Esophagus squamous epithelium (tissue), 5 donors: ENCODE data around the gene CGB3. TPM values are rescaled to one million over a fixed set of nuclear protein-coding genes. Genes with fewer than 3 reads are reported as not detected.
A peak's percentile ranks its signal among the peaks of the same experiment; 100 is the strongest.

Experiments
- DNase-seq: peaks from one replicate; lab custom pipeline; 2025; lab: John Stamatoyannopoulos, UW
- H3K27ac ChIP-seq, 4 donors: fragments of 200-600 bp; sonication (generic); one replicate each; pipeline ENCODE4 v1.5.1; 2016 to 2019; ENCODE audit warnings: mild to moderate bottlenecking in 1 of 4
- H3K27me3 ChIP-seq, 4 donors: fragments of 200-600 bp; sonication (generic); 1 replicate in 3 of 4; 2 replicates in 1 of 4; pipeline versions ENCODE4 v1.5.1 to v1.6.0; 2017 to 2021; ENCODE audit warnings: antibody characterized with exemption in 1 of 4
- H3K36me3 ChIP-seq, 3 donors: fragments of 200-600 bp; sonication (generic); one replicate each; pipeline ENCODE4 v1.5.1; 2016 to 2019
- H3K4me1 ChIP-seq, 3 donors: fragments of 200-600 bp; sonication (generic); one replicate each; pipeline ENCODE4 v1.5.1; 2017 to 2019
- H3K4me3 ChIP-seq, 4 donors: fragments of 200-600 bp; sonication (generic); 1 replicate in 3 of 4; 2 replicates in 1 of 4; pipeline ENCODE4 v1.5.1; 2016 to 2019; ENCODE audit warnings: mild to moderate bottlenecking in 2 of 4, moderate library complexity in 1 of 4
- H3K9me3 ChIP-seq, 3 donors: fragments of 200-600 bp; sonication (generic); one replicate each; pipeline ENCODE4 v1.5.1; 2016 to 2019
- CTCF ChIP-seq, 6 experiments: fragments of 450-650 bp in 4 of 6; fragments of 200-600 bp in 2 of 6; sonication (generic) in 2 of 6; IDR thresholded peaks; one replicate each; pipeline ENCODE4 v1.5.1; 2016 to 2019; ENCODE audit warnings: antibody characterized with exemption in 6 of 6, mild to moderate bottlenecking in 4 of 6, moderate library complexity in 4 of 6
- POLR2A ChIP-seq, 4 donors: fragments of 450-650 bp; IDR thresholded peaks; one replicate each; pipeline ENCODE4 v1.6.1; 2017; ENCODE audit warnings: antibody characterized with exemption in 4 of 4, mild to moderate bottlenecking in 4 of 4, moderate library complexity in 3 of 4
- WGBS, 2 donors: methylation state at CpG; one replicate each; pipeline ENCODE4 v1.1.5; 2018; 5-methylcytosine and 5-hydroxymethylcytosine counted together
- intact Hi-C: fragments of 100-400 bp; cut with DNase I; formaldehyde crosslinking; loops from one replicate; pipeline ENCODE4 v1.15.0; 2022
- total RNA-seq, 4 donors: library from RNA; depleted of rRNA; stranded (reverse); fragments of >200 nt; gene quantifications; one replicate each; pipeline ENCODE4 v1.1.0, GENCODE V29; 2016
- donor health status: DM: yes; HTN: yes; CAD: no.

CGB3 gene
- total RNA-seq, 4 donors from 2014 or later = not detected

GRCh38 chr19:49065905-49066512, 41.9 kb upstream of the CGB3 start:
- Histone ChIP-seq H3K27ac (no peak overlapping the region), H3K36me3 (no peaks in the 10 kb centered on the region), H3K4me3 (no peak overlapping the region), H3K4me1 (peaks cover 6 to 28% (median 10%) of the 10 kb centered on the region in 3 donors), H3K9me3 (no peaks in the 10 kb centered on the region), H3K27me3 (peaks cover 0 to 100% (median 8%) of the 10 kb centered on the region in 4 donors)
- intact Hi-C loops = no loop called here
- no peak for DNase-seq
- WGBS, 2 donors = 52 to 64% methylated on average over 10 to 12 of the region's 13 CpGs
- TF ChIP-seq CTCF (IDR thresholded peaks at IDR 0.05) = no peak
- TF ChIP-seq POLR2A (IDR thresholded peaks at IDR 0.05) = no peak

- Histone ChIP-seq H3K4me1 (peaks cover 6 to 28% (median 10%) of the 10 kb centered on the region in 3 donors), H3K9me3 (no peaks in the 10 kb centered on the region), H3K27ac (peak within 1 kb of the TSS; percentile 67 to 82 (median 76)), H3K27me3 (peaks cover 0 to 100% (median 8%) of the 10 kb centered on the region in 4 donors), H3K36me3 (no peaks in the 10 kb centered on the region), H3K4me3 (peak within 1 kb of the TSS; percentile 21 to 65 (median 44))
- intact Hi-C loops = no loop called here
- no peak for DNase-seq
- WGBS, 2 donors = 0 to 3% methylated on average over 9 to 10 of the region's 53 CpGs
- no peak for TF ChIP-seq CTCF (IDR thresholded peaks at IDR 0.05)
- TF ChIP-seq POLR2A (IDR thresholded peaks at IDR 0.05) = no peak
Observed at GRCh38 chr19:49064768-49065611, 40.9 kb upstream of the CGB3 start, which contains the start of gene NTF4. Gene NTF4 (minus strand): TSS chr19:49064818. CDS start chr19:49061997, 2,821 bp downstream.

GRCh38 chr19:49064029-49064629, 40.0 kb upstream of the CGB3 start:
- Histone ChIP-seq H3K4me1 (peaks cover 6 to 28% (median 10%) of the 10 kb centered on the region in 3 donors), H3K36me3 (no peaks in the 10 kb centered on the region), H3K9me3 (no peaks in the 10 kb centered on the region), H3K27me3 (peaks cover 0 to 98% (median 7%) of the 10 kb centered on the region in 4 donors), H3K4me3 (peak overlapping the region; percentile 21 to 65 (median 44)), H3K27ac (peak overlapping the region; percentile 67 to 82 (median 76))
- no peak for DNase-seq
- WGBS, 2 donors = 20 to 33% methylated on average over 4 to 9 of the region's 10 CpGs
- no peak for TF ChIP-seq CTCF (IDR thresholded peaks at IDR 0.05)
- TF ChIP-seq POLR2A (IDR thresholded peaks at IDR 0.05) = no peak
- intact Hi-C loops = no loop called here

GRCh38 chr19:49061445-49061844, 37.3 kb upstream of the CGB3 start:
- WGBS, 2 donors = 89 to 93% methylated on average over 2 to 3 of the region's 25 CpGs
- Histone ChIP-seq H3K9me3 (no peaks in the 10 kb centered on the region), H3K36me3 (no peaks in the 10 kb centered on the region), H3K27ac (no peak overlapping the region), H3K4me1 (peaks cover 25 to 49% (median 26%) of the 10 kb centered on the region in 3 donors), H3K4me3 (no peak overlapping the region), H3K27me3 (peaks cover 0 to 98% (median 6%) of the 10 kb centered on the region in 4 donors)
- TF ChIP-seq POLR2A (IDR thresholded peaks at IDR 0.05) = no peak
- intact Hi-C loops = no loop called here
- DNase-seq = no peak

- H3K4me3 ChIP-seq = no peak overlapping the region
- peaks cover 0 to 93% (median 6%) of the 10 kb centered on the region in 4 donors for H3K27me3 ChIP-seq
- WGBS, 2 donors = 90% methylated on average over 2 of the region's 2 CpGs
Observed at GRCh38 chr19:49061000-49061399, 36.9 kb upstream of the CGB3 start.

More at GRCh38 chr19:49061000-49061399, 36.9 kb upstream of the CGB3 start:
- peaks cover 25 to 54% (median 26%) of the 10 kb centered on the region in 3 donors for H3K4me1 ChIP-seq
- no peak for DNase-seq
- H3K9me3 ChIP-seq = no peaks in the 10 kb centered on the region
- intact Hi-C loops = no loop called here
- no peak for TF ChIP-seq POLR2A (IDR thresholded peaks at IDR 0.05)
- TF ChIP-seq CTCF (IDR thresholded peaks at IDR 0.05) = no peak
- H3K27ac ChIP-seq = no peak overlapping the region
- no peaks in the 10 kb centered on the region for H3K36me3 ChIP-seq
